ENCODE measurements around the gene OR6S1.
"Not testable (repeated sequence)": the region's sequence is repeated elsewhere in the genome, so short reads cannot be mapped to it uniquely, and the experiment has no call there.

GRCh38 chr14:20595726-20596125 is 45.8 kb downstream of the OR6S1 start:
- not testable (repeated sequence) for TF ChIP-seq CTCF, POLR2A (IDR thresholded peaks at IDR 0.05)
